GM12892 (cell line): ENCODE measurements around the gene KDM1A.

Source experiments
- DNase-seq: peaks from one replicate; pipeline ENCODE4 v3.0.0; 2011; ENCODE audit not compliant: insufficient read length
- FAIRE-seq: peaks from 2 replicates; lab custom pipeline; 2011; peaks lifted over from hg19 to GRCh38; lab: Jason Lieb, UNC
- POLR2A ChIP-seq: IDR thresholded peaks from 2 replicates; pipeline ENCODE4 v1.6.1; 2011; ENCODE audit warnings: low read depth, low read length, control low read depth
- POLR2AphosphoS5 ChIP-seq: IDR thresholded peaks from 2 replicates; pipeline ENCODE4 v1.6.1; 2011; ENCODE audit warnings: low read depth, low read length, control low read depth
- TAF1 ChIP-seq: IDR thresholded peaks from 2 replicates; pipeline ENCODE4 v1.6.1; 2011; ENCODE audit warnings: low read depth, mild to moderate bottlenecking, control low read depth, low read length, borderline replicate concordance

Gene KDM1A

GRCh38 chr1:23085696-23086095 lies 66.4 kb downstream of the KDM1A start:
- FAIRE-seq, result no peak
- no peak for DNase-seq
- no peak for TF ChIP-seq POLR2A
- no peak for TF ChIP-seq POLR2AphosphoS5
- TF ChIP-seq TAF1, result no peak

GRCh38 chr1:23088027-23088426 lies 68.8 kb downstream of the KDM1A start:
- FAIRE-seq (no peak), DNase-seq (no peak)
- no peak for TF ChIP-seq POLR2AphosphoS5
- TF ChIP-seq POLR2A, result no peak
- TF ChIP-seq TAF1, result no peak

GRCh38 chr1:23090056-23090455 lies 70.8 kb downstream of the KDM1A start:
- no peak for DNase-seq
- FAIRE-seq, result no peak
- TF ChIP-seq POLR2A (no peak), POLR2AphosphoS5 (no peak), TAF1 (no peak)

- no peak for DNase-seq
- no peak for TF ChIP-seq TAF1
- no peak for TF ChIP-seq POLR2A
- no peak for TF ChIP-seq POLR2AphosphoS5
- no peak for FAIRE-seq
These were observed 72.3 kb downstream of the KDM1A start for GRCh38 chr1:23091545-23091944.

- DNase-seq, result no peak
- TF ChIP-seq POLR2A, result no peak
- TF ChIP-seq POLR2AphosphoS5, result no peak
- TF ChIP-seq TAF1, result no peak
- no peak for FAIRE-seq
These were observed 73.2 kb downstream of the KDM1A start for GRCh38 chr1:23092447-23092846.

GRCh38 chr1:23097316-23097715 lies 78.0 kb downstream of the KDM1A start:
- DNase-seq (no peak), FAIRE-seq (no peak)
- TF ChIP-seq POLR2AphosphoS5 (no peak), POLR2A (no peak), TAF1 (no peak)

GRCh38 chr1:23098463-23099170 lies 79.3 kb downstream of the KDM1A start:
- peak; percentile 76 for FAIRE-seq
- TF ChIP-seq POLR2A (no peak), TAF1 (no peak), POLR2AphosphoS5 (no peak)
- peak; percentile 25 for DNase-seq

- no peak for FAIRE-seq
- DNase-seq, result no peak
- no peak for TF ChIP-seq TAF1
- no peak for TF ChIP-seq POLR2A
- TF ChIP-seq POLR2AphosphoS5, result no peak
These were observed 79.9 kb downstream of the KDM1A start for GRCh38 chr1:23099171-23099536.

GRCh38 chr1:23100074-23100748 lies 80.9 kb downstream of the KDM1A start:
- FAIRE-seq (peak; percentile 5), DNase-seq (no peak)
- TF ChIP-seq TAF1 (no peak), POLR2A (no peak), POLR2AphosphoS5 (no peak)

GRCh38 chr1:23101101-23101827 lies 82.0 kb downstream of the KDM1A start:
- TF ChIP-seq TAF1, result no peak
- no peak for TF ChIP-seq POLR2A
- TF ChIP-seq POLR2AphosphoS5, result no peak
- no peak for DNase-seq
- no peak for FAIRE-seq

- DNase-seq (no peak), FAIRE-seq (no peak)
- TF ChIP-seq TAF1 (no peak), POLR2A (no peak), POLR2AphosphoS5 (no peak)
These were observed 82.6 kb downstream of the KDM1A start for GRCh38 chr1:23101887-23102286.

- no peak for DNase-seq
- FAIRE-seq, result no peak
- TF ChIP-seq POLR2A (no peak), TAF1 (no peak), POLR2AphosphoS5 (no peak)
These were observed 83.0 kb downstream of the KDM1A start for GRCh38 chr1:23102289-23102688.
